Measurements from ENCODE around the gene SEMA3G. TPM values are rescaled to one million over a fixed set of nuclear protein-coding genes. Genes with fewer than 3 reads are reported as not detected.

The SEMA3G gene
- polyA plus RNA-seq, 1 donor from 2014 or later, result not detected

GRCh38 chr3:52399131-52399530, 45.8 kb downstream of the SEMA3G start:
- H3K9ac ChIP-seq (ENCODE audit: low read length), result no peak overlapping the region
- peaks cover 7% of the 10 kb centered on the region for H3K36me3 ChIP-seq (ENCODE audit: insufficient read depth, low read length)
- no peak overlapping the region for H3K4me2 ChIP-seq (ENCODE audit: low read length)
- no peaks in the 10 kb centered on the region for H3K27me3 ChIP-seq (ENCODE audit: insufficient read depth, low read depth, low read length)
- H3F3A ChIP-seq (ENCODE audit: insufficient read depth, low read length, poor library complexity, severe bottlenecking), result no peaks in the 10 kb centered on the region
- TF ChIP-seq CTCF (IDR thresholded peaks at IDR 0.05; ENCODE audit: poor library complexity, severe bottlenecking), result no peak
- no peak for TF ChIP-seq EZH2 (IDR thresholded peaks at IDR 0.05; ENCODE audit: borderline replicate concordance, insufficient read depth, low read length, poor library complexity, severe bottlenecking)
- TF ChIP-seq SMC3 (conservative IDR thresholded peaks at IDR 0.05; ENCODE audit: poor library complexity), result no peak
- no peak for TF ChIP-seq REST (IDR thresholded peaks at IDR 0.05; ENCODE audit: borderline replicate concordance)
- no peak for TF ChIP-seq RAD21 (conservative IDR thresholded peaks at IDR 0.05)
- TF ChIP-seq MXI1 (conservative IDR thresholded peaks at IDR 0.05; ENCODE audit: poor library complexity, severe bottlenecking), result no peak
- TF ChIP-seq POLR2AphosphoS5 (IDR thresholded peaks at IDR 0.05), result no peak
- TF ChIP-seq EP300 (conservative IDR thresholded peaks at IDR 0.05; ENCODE audit: poor library complexity, severe bottlenecking), result no peak
- TF ChIP-seq TAF1 (IDR thresholded peaks at IDR 0.05; ENCODE audit: low read depth), result no peak
- H3K4me3 ChIP-seq (ENCODE audit: low read length), result no peak overlapping the region
- H3K9me2 ChIP-seq (ENCODE audit: insufficient read depth, low read length), result no peaks in the 10 kb centered on the region
- no peaks in the 10 kb centered on the region for H3K79me2 ChIP-seq (replicated peaks; ENCODE audit: insufficient read depth, low read length)
- H4K20me1 ChIP-seq (ENCODE audit: insufficient read depth), result no peaks in the 10 kb centered on the region
- H3K27ac ChIP-seq (ENCODE audit: low read length), result no peak overlapping the region
- H2AFZ ChIP-seq (ENCODE audit: low read depth, low read length), result no peak overlapping the region
- H3K9me3 ChIP-seq (ENCODE audit: low read length), result no peaks in the 10 kb centered on the region

GRCh38 chr3:52398670-52399081, 46.2 kb downstream of the SEMA3G start:
- no peak for TF ChIP-seq POLR2AphosphoS5 (IDR thresholded peaks at IDR 0.05)
- no peak for TF ChIP-seq REST (IDR thresholded peaks at IDR 0.05; ENCODE audit: borderline replicate concordance)
- TF ChIP-seq EZH2 (IDR thresholded peaks at IDR 0.05; ENCODE audit: borderline replicate concordance, insufficient read depth, low read length, poor library complexity, severe bottlenecking), result no peak
- TF ChIP-seq RAD21 (conservative IDR thresholded peaks at IDR 0.05), result no peak
- no peak for TF ChIP-seq CTCF (IDR thresholded peaks at IDR 0.05; ENCODE audit: poor library complexity, severe bottlenecking)
- TF ChIP-seq SMC3 (conservative IDR thresholded peaks at IDR 0.05; ENCODE audit: poor library complexity), result no peak
- TF ChIP-seq EP300 (conservative IDR thresholded peaks at IDR 0.05; ENCODE audit: poor library complexity, severe bottlenecking), result no peak
- no peak for TF ChIP-seq MXI1 (conservative IDR thresholded peaks at IDR 0.05; ENCODE audit: poor library complexity, severe bottlenecking)
- TF ChIP-seq TAF1 (IDR thresholded peaks at IDR 0.05; ENCODE audit: low read depth), result no peak
- Histone ChIP-seq H2AFZ (ENCODE audit: low read depth, low read length) (no peak overlapping the region), H3K4me2 (ENCODE audit: low read length) (no peak overlapping the region), H4K20me1 (ENCODE audit: insufficient read depth) (no peaks in the 10 kb centered on the region), H3K9ac (ENCODE audit: low read length) (no peak overlapping the region), H3K79me2 (replicated peaks; ENCODE audit: insufficient read depth, low read length) (no peaks in the 10 kb centered on the region), H3F3A (ENCODE audit: insufficient read depth, low read length, poor library complexity, severe bottlenecking) (no peaks in the 10 kb centered on the region), H3K36me3 (ENCODE audit: insufficient read depth, low read length) (peaks cover 7% of the 10 kb centered on the region), H3K27me3 (ENCODE audit: insufficient read depth, low read depth, low read length) (no peaks in the 10 kb centered on the region), H3K4me3 (ENCODE audit: low read length) (no peak overlapping the region), H3K27ac (ENCODE audit: low read length) (no peak overlapping the region), H3K9me3 (ENCODE audit: low read length) (no peaks in the 10 kb centered on the region), H3K9me2 (ENCODE audit: insufficient read depth, low read length) (no peaks in the 10 kb centered on the region)

All from neural cell (in vitro differentiated cells).